Caco-2 (cell line): ENCODE results near the gene ATP9B. TPM values are rescaled to one million over a fixed set of nuclear protein-coding genes. Genes with fewer than 3 reads are reported as not detected.

ENCODE experiments used
- BruUV-seq: library from RNA; stranded (reverse); fragments of 400-500 nt; replicated peaks from 2 replicates; lab custom pipeline; 2021; lab: Mats Ljungman, UMichigan
- CTCF ChIA-PET: fragments of 300-600 bp; sonication (Branson Sonifier 250); formaldehyde crosslinking; loops from one replicate; lab custom pipeline; 2022; ENCODE audit warnings: antibody characterized with exemption; lab: Charles Lee
- POLR2A ChIA-PET: fragments of 300-600 bp; sonication (Branson Sonifier 250); formaldehyde crosslinking; loops from one replicate; lab custom pipeline; 2022; ENCODE audit warnings: antibody characterized with exemption; lab: Charles Lee
- DNase-seq, 2 experiments: peaks; one replicate each; pipeline versions ENCODE4 v3.0.0 to v3.0.0-alpha.2; 2020 to 2022
- H3K27me3 ChIP-seq: replicated peaks from 2 replicates; pipeline ENCODE4 v1.6.0; 2011; ENCODE audit warnings: low read length; ENCODE audit not compliant: control insufficient read depth, insufficient read depth
- H3K36me3 ChIP-seq: 2 replicates; pipeline ENCODE4 v1.5.1; 2011; ENCODE audit warnings: low read length; ENCODE audit not compliant: control insufficient read depth, insufficient read depth
- H3K4me1 ChIP-seq: fragments of 250-450 bp; sonication (Bioruptor Pico); 2 replicates; pipeline ENCODE4 v1.5.1; 2020; ENCODE audit warnings: mild to moderate bottlenecking
- H3K4me3 ChIP-seq: 2 replicates; pipeline ENCODE4 v1.5.1; 2011; ENCODE audit warnings: low read depth, mild to moderate bottlenecking, control low read depth, low read length
- H3K9me3 ChIP-seq: fragments of 250-450 bp; sonication (Bioruptor Pico); 2 replicates; pipeline ENCODE4 v1.5.1; 2020; ENCODE audit warnings: mild to moderate bottlenecking, moderate library complexity
- H3K27ac Mint-ChIP-seq: one replicate; pipeline ENCODE4 v1.8.0; 2022; ENCODE audit warnings: mixed read lengths; ENCODE audit not compliant: unreplicated experiment
- H3K27me3 Mint-ChIP-seq: one replicate; pipeline ENCODE4 v1.8.0; 2022; ENCODE audit warnings: mixed read lengths; ENCODE audit not compliant: insufficient read depth, unreplicated experiment
- H3K36me3 Mint-ChIP-seq: one replicate; pipeline ENCODE4 v1.8.0; 2022; ENCODE audit warnings: mild to moderate bottlenecking, mixed read lengths; ENCODE audit not compliant: insufficient read depth, unreplicated experiment
- H3K4me1 Mint-ChIP-seq: one replicate; pipeline ENCODE4 v1.8.0; 2022; ENCODE audit warnings: low read depth, mixed read lengths; ENCODE audit not compliant: unreplicated experiment
- H3K4me3 Mint-ChIP-seq: one replicate; pipeline ENCODE4 v1.8.0; 2022; ENCODE audit warnings: mild to moderate bottlenecking, moderate library complexity, mixed read lengths; ENCODE audit not compliant: unreplicated experiment
- H3K9me3 Mint-ChIP-seq: one replicate; pipeline ENCODE4 v1.8.0; 2022; ENCODE audit warnings: mixed read lengths; ENCODE audit not compliant: unreplicated experiment
- CTCF ChIP-seq, 2 experiments: fragments of 200-600 bp in 1 of 2; IDR thresholded peaks; 1 replicate in 1 of 2; 2 replicates in 1 of 2; pipeline versions ENCODE4 v1.5.1 to v1.8.0; 2011 to 2022; ENCODE audit warnings: antibody characterized with exemption in 1 of 2, control low read depth in 1 of 2, inconsistent platforms in 1 of 2, low read depth in 1 of 2, low read length in 1 of 2, mild to moderate bottlenecking in 1 of 2, moderate library complexity in 1 of 2; ENCODE audit not compliant: insufficient read depth in 1 of 2, severe bottlenecking in 1 of 2, unreplicated experiment in 1 of 2
- intact Hi-C: fragments of 100-400 bp; cut with micrococcal nuclease; formaldehyde crosslinking; loops from one replicate; pipeline ENCODE4 v1.10.0; 2022; ENCODE audit not compliant: unreplicated experiment
- total RNA-seq: library from RNA; stranded (reverse); gene quantifications from 2 replicates; pipeline ENCODE4 v1.2.3, GENCODE V29; 2022

Gene ATP9B
- total RNA-seq, 1 experiment from 2014 or later, result 15.8 TPM

DNA sequence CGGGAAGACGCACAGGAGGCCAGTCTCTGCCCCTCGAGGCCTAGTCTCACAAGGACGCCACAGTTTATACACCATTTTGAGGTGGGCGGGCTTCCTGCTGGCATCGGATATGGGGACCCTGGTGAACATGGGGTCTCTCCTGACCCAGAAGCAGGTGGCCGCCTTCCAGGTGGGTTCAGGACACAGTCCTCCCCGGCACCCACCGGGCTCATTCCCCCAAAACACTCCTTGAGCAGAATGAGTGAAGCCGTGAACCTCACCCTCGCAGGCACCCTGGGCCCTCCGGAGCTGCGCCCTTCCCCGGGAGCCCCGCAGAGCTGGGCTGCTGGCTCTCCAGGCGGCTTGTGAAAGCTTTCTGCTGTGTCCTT, 333.0 kb downstream of the ATP9B start:
- no peak overlapping the region for H3K27ac Mint-ChIP-seq

DNA sequence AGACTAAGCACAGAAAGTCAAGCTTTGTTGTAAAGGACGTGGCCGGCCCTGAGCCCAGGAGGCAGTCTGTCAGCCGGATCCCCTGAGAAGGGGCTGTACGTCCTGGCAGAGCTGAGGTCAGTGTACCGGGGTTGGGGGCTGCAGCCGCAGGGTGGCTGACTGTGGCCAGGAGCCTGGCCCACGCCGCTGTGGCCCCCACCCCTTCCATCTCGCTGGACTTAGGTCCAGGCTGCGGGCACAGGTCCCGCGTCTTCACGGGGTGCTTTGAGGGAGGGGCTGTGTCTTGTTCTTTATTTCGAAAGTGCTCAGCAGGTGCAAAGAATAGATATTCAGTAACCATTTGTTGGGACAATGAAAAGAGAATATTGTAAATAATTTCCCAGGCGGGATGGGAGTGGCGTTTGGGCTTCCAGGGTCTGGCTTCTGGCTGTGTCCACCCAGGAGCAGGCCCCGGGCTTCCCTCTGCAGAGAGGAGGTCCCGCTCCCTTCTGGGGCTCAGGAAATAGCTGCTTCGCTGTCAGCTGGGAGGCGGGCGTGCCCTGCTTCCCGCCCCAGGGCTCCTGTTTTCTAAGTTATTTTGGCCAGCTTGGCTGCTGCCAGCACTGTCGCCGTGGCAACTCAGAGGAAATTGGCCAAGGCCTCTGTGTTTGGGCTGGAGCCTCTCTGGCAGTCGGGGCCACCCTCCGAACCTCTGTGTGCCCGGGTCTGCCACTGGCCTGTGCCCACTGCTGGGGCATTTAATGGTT, 334.0 kb downstream of the ATP9B start:
- no peaks in the 10 kb centered on the region for H3K9me3 Mint-ChIP-seq
- H3K4me3 Mint-ChIP-seq, result no peak overlapping the region
- Histone ChIP-seq H3K27me3 (no peaks in the 10 kb centered on the region), H3K9me3 (no peaks in the 10 kb centered on the region), H3K4me3 (no peak overlapping the region), H3K4me1 (no peaks in the 10 kb centered on the region), H3K36me3 (no peaks in the 10 kb centered on the region)
- DNase-seq, result no peak
- H3K27me3 Mint-ChIP-seq, result no peaks in the 10 kb centered on the region
- intact Hi-C loops, result no loop called here
- no peak for TF ChIP-seq CTCF (IDR thresholded peaks at IDR 0.05; ENCODE audit: insufficient read depth in 1 of 2, low read depth in 1 of 2, low read length in 1 of 2, severe bottlenecking in 1 of 2, unreplicated experiment in 1 of 2)
- POLR2A ChIA-PET, result no interaction called here
- H3K36me3 Mint-ChIP-seq, result no peaks in the 10 kb centered on the region
- no peak overlapping the region for H3K27ac Mint-ChIP-seq
- CTCF ChIA-PET, result no interaction called here
- BruUV-seq, result no TSS peak
- no peaks in the 10 kb centered on the region for H3K4me1 Mint-ChIP-seq

More for the DNA sequence above, 333.0 kb downstream of the ATP9B start:
- CTCF ChIA-PET, result no interaction called here
- no peaks in the 10 kb centered on the region for H3K9me3 ChIP-seq
- no peaks in the 10 kb centered on the region for H3K36me3 ChIP-seq
- no TSS peak for BruUV-seq
- DNase-seq, result no peak
- Mint-ChIP-seq H3K9me3 (no peaks in the 10 kb centered on the region), H3K4me3 (no peak overlapping the region), H3K36me3 (no peaks in the 10 kb centered on the region), H3K27me3 (no peaks in the 10 kb centered on the region), H3K4me1 (no peaks in the 10 kb centered on the region)
- intact Hi-C loops, result no loop called here
- POLR2A ChIA-PET, result no interaction called here
- no peaks in the 10 kb centered on the region for H3K27me3 ChIP-seq
- no peak overlapping the region for H3K4me3 ChIP-seq
- no peaks in the 10 kb centered on the region for H3K4me1 ChIP-seq
- no peak for TF ChIP-seq CTCF (IDR thresholded peaks at IDR 0.05; ENCODE audit: insufficient read depth in 1 of 2, low read depth in 1 of 2, low read length in 1 of 2, severe bottlenecking in 1 of 2, unreplicated experiment in 1 of 2)

- H3K36me3 Mint-ChIP-seq, result no peaks in the 10 kb centered on the region
- H3K4me1 Mint-ChIP-seq, result no peaks in the 10 kb centered on the region
- no peak overlapping the region for H3K27ac Mint-ChIP-seq
- POLR2A ChIA-PET, result no interaction called here
- no peak overlapping the region for H3K4me3 Mint-ChIP-seq
- Histone ChIP-seq H3K4me3 (no peak overlapping the region), H3K27me3 (no peaks in the 10 kb centered on the region), H3K36me3 (no peaks in the 10 kb centered on the region), H3K9me3 (no peaks in the 10 kb centered on the region), H3K4me1 (no peaks in the 10 kb centered on the region)
- BruUV-seq, result no TSS peak
- CTCF ChIA-PET, result no interaction called here
- no peaks in the 10 kb centered on the region for H3K27me3 Mint-ChIP-seq
- H3K9me3 Mint-ChIP-seq, result no peaks in the 10 kb centered on the region
- no peak for DNase-seq
- intact Hi-C loops, result no loop called here
- no peak for TF ChIP-seq CTCF (IDR thresholded peaks at IDR 0.05; ENCODE audit: insufficient read depth in 1 of 2, low read depth in 1 of 2, low read length in 1 of 2, severe bottlenecking in 1 of 2, unreplicated experiment in 1 of 2)
Observed at GRCh38 chr18:79403723-79404566, 334.8 kb downstream of the ATP9B start.
